ENCODE measurements around the gene KRTAP4-6.

The KRTAP4-6 gene

GRCh38 chr17:41178341-41178740 lies 38.0 kb upstream of the KRTAP4-6 start:
- H3K4me3 ChIP-seq (replicated peaks in 1 of 2; ENCODE audit: low read depth in 2 of 2, low read length in 2 of 2): no peak overlapping the region
- no peak for TF ChIP-seq CTCF (IDR thresholded peaks at IDR 0.05; ENCODE audit: low read depth, low read length)
- DNase-seq (ENCODE audit: low read depth in 2 of 2): peak in 1 of 2 donors; percentile 38

- DNase-seq (ENCODE audit: low read depth in 2 of 2): no peak
- no peak within 1 kb of the TSS for H3K4me3 ChIP-seq (replicated peaks in 1 of 2; ENCODE audit: low read depth in 2 of 2, low read length in 2 of 2)
- TF ChIP-seq CTCF (IDR thresholded peaks at IDR 0.05; ENCODE audit: low read depth, low read length): no peak
Measured at GRCh38 chr17:41177727-41178271, 37.5 kb upstream of the KRTAP4-6 start, which contains the start of gene KRTAP4-2. Gene KRTAP4-2, minus strand, starts transcription at chr17:41178221. Its CDS starts 57 bp downstream, at chr17:41178164.

GRCh38 chr17:41176744-41177387 lies 36.5 kb upstream of the KRTAP4-6 start:
- no peak for DNase-seq (ENCODE audit: low read depth in 2 of 2)
- H3K4me3 ChIP-seq (replicated peaks in 1 of 2; ENCODE audit: low read depth in 2 of 2, low read length in 2 of 2): no peak overlapping the region
- TF ChIP-seq CTCF (IDR thresholded peaks at IDR 0.05; ENCODE audit: low read depth, low read length): no peak

GRCh38 chr17:41171886-41172285 lies 31.5 kb upstream of the KRTAP4-6 start:
- no peak overlapping the region for H3K4me3 ChIP-seq (replicated peaks in 1 of 2; ENCODE audit: low read depth in 2 of 2, low read length in 2 of 2)
- no peak for TF ChIP-seq CTCF (IDR thresholded peaks at IDR 0.05; ENCODE audit: low read depth, low read length)
- DNase-seq (ENCODE audit: low read depth in 2 of 2): peak in 1 of 2 donors; percentile 13

- TF ChIP-seq CTCF (IDR thresholded peaks at IDR 0.05; ENCODE audit: low read depth, low read length): no peak
- no peak within 1 kb of the TSS for H3K4me3 ChIP-seq (replicated peaks in 1 of 2; ENCODE audit: low read depth in 2 of 2, low read length in 2 of 2)
- no peak for DNase-seq (ENCODE audit: low read depth in 2 of 2)
Measured at GRCh38 chr17:41168121-41168520, 27.8 kb upstream of the KRTAP4-6 start, which contains the start of gene KRTAP4-3. Gene KRTAP4-3, minus strand, starts transcription at chr17:41168221. Its CDS starts 49 bp downstream, at chr17:41168172.

- H3K4me3 ChIP-seq (replicated peaks in 1 of 2; ENCODE audit: low read depth in 2 of 2, low read length in 2 of 2): no peak overlapping the region
- DNase-seq (ENCODE audit: low read depth in 2 of 2): no peak
- TF ChIP-seq CTCF (IDR thresholded peaks at IDR 0.05; ENCODE audit: low read depth, low read length): no peak
Measured at GRCh38 chr17:41167561-41167960, 27.2 kb upstream of the KRTAP4-6 start.
